Karpas-422 (cell line): ENCODE measurements around the gene SAGE1. TPM values are rescaled to one million over a fixed set of nuclear protein-coding genes. Genes with fewer than 3 reads are reported as not detected.
"Not testable (repeated sequence)": the region's sequence is repeated elsewhere in the genome, so short reads cannot be mapped to it uniquely, and the experiment has no call there.

ENCODE experiments used
- DNase-seq: peaks from one replicate; pipeline ENCODE4 v3.0.0-alpha.2; 2015
- H2AFZ ChIP-seq: fragments of 200-600 bp; sonication (generic); 2 replicates; pipeline ENCODE4 v1.6.1; 2014; ENCODE audit warnings: antibody characterized with exemption, low read length, mixed read lengths
- H3K27ac ChIP-seq: fragments of 200-600 bp; sonication (generic); 2 replicates; pipeline ENCODE4 v1.5.1; 2014; ENCODE audit warnings: mild to moderate bottlenecking, low read length, moderate library complexity
- H3K27me3 ChIP-seq: fragments of 200-600 bp; sonication (generic); 2 replicates; pipeline ENCODE4 v1.6.1; 2014; ENCODE audit warnings: low read length, mixed read lengths
- H3K36me3 ChIP-seq: fragments of 200-600 bp; sonication (generic); 2 replicates; pipeline ENCODE4 v1.6.1; 2014; ENCODE audit warnings: low read length, mixed read lengths; ENCODE audit not compliant: insufficient read depth
- H3K4me1 ChIP-seq: fragments of 200-600 bp; sonication (generic); 2 replicates; pipeline ENCODE4 v1.6.1; 2014; ENCODE audit warnings: mild to moderate bottlenecking, low read length, mixed read lengths
- H3K4me2 ChIP-seq: fragments of 200-600 bp; sonication (generic); 2 replicates; pipeline ENCODE4 v1.6.1; 2014; ENCODE audit warnings: low read length, low read depth, mild to moderate bottlenecking; ENCODE audit not compliant: poor library complexity, severe bottlenecking
- H3K4me3 ChIP-seq: fragments of 200-600 bp; sonication (generic); 2 replicates; pipeline ENCODE4 v1.5.1; 2014; ENCODE audit warnings: mild to moderate bottlenecking, antibody characterized with exemption, low read length, mixed read lengths
- H3K79me2 ChIP-seq: fragments of 200-600 bp; sonication (generic); 2 replicates; pipeline ENCODE4 v1.6.1; 2014; ENCODE audit warnings: mild to moderate bottlenecking, low read length, mixed read lengths
- H3K9ac ChIP-seq: fragments of 200-600 bp; sonication (generic); 2 replicates; pipeline ENCODE4 v1.6.0; 2014; ENCODE audit warnings: low read length
- H3K9me2 ChIP-seq: fragments of 200-600 bp; sonication (generic), shearing (Covaris generic); replicated peaks from 2 replicates; pipeline ENCODE4 v1.6.0; 2014; ENCODE audit warnings: mild to moderate bottlenecking, low read length, moderate library complexity; ENCODE audit not compliant: insufficient read depth
- H3K9me3 ChIP-seq: fragments of 300-700, 200-600 bp; sonication (generic); 2 replicates; pipeline ENCODE4 v1.6.1; 2014; ENCODE audit warnings: low read length, mixed read lengths
- H4K20me1 ChIP-seq: fragments of 200-600 bp; sonication (generic); 2 replicates; pipeline ENCODE4 v1.6.1; 2014; ENCODE audit warnings: mild to moderate bottlenecking, antibody characterized with exemption, low read length, low read depth; ENCODE audit not compliant: insufficient read depth
- total RNA-seq: library from RNA; depleted of rRNA; stranded (reverse); fragments of >200 nt; shearing (Covaris generic); gene quantifications from 2 replicates; pipeline ENCODE4 v1.2.3, GENCODE V29; 2014; ENCODE audit warnings: low replicate concordance; rRNA removed

The SAGE1 gene, protein sequence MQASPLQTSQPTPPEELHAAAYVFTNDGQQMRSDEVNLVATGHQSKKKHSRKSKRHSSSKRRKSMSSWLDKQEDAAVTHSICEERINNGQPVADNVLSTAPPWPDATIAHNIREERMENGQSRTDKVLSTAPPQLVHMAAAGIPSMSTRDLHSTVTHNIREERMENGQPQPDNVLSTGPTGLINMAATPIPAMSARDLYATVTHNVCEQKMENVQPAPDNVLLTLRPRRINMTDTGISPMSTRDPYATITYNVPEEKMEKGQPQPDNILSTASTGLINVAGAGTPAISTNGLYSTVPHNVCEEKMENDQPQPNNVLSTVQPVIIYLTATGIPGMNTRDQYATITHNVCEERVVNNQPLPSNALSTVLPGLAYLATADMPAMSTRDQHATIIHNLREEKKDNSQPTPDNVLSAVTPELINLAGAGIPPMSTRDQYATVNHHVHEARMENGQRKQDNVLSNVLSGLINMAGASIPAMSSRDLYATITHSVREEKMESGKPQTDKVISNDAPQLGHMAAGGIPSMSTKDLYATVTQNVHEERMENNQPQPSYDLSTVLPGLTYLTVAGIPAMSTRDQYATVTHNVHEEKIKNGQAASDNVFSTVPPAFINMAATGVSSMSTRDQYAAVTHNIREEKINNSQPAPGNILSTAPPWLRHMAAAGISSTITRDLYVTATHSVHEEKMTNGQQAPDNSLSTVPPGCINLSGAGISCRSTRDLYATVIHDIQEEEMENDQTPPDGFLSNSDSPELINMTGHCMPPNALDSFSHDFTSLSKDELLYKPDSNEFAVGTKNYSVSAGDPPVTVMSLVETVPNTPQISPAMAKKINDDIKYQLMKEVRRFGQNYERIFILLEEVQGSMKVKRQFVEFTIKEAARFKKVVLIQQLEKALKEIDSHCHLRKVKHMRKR
- total RNA-seq, result not detected in 2 replicates

DNA sequence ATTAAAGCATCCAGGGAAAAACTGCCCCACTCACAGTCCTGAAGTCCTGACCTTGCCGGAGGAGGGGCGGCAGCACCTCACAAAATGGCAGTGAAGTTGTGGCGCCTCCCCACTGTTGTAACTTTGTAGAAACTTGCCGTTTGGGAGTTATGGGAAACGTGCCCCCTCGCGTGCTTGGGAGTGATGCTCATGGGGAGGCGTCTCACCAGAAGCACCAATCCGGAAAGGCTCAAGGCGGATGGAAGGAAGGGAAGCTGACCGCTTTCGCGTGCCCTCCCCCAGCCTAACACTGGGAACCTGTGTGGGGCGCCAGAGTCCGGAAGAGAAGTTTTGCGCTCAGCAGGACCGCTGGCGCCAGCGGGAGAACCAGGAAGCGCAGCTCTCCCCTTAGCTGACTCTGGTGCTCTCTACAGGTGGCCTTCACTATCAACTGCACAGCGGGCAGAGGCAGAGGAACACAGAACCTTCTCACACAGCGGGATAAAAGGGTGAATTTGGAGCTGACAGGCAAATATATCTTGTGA lies at the start of gene SAGE1, which contains the start of gene CT45A10:
SAGE1 (plus strand) TSS at position 423 of the 524 bp plus-strand sequence. CDS start 2,527 bp downstream, outside the sequence.
CT45A10 (minus strand) TSS at position 151 of the 524 bp plus-strand sequence. CDS start 8,100 bp downstream, outside the sequence.
- no peaks in the 10 kb centered on the region for H3K9me3 ChIP-seq
- no peaks in the 10 kb centered on the region for H4K20me1 ChIP-seq
- H3K79me2 ChIP-seq, result no peaks in the 10 kb centered on the region
- H3K27me3 ChIP-seq, result no peaks in the 10 kb centered on the region
- H3K4me1 ChIP-seq, result no peaks in the 10 kb centered on the region
- no peak within 1 kb of the TSS for H3K9ac ChIP-seq
- no peak for DNase-seq
- H2AFZ ChIP-seq, result no peak within 1 kb of the TSS
- H3K36me3 ChIP-seq, result no peaks in the 10 kb centered on the region
- no peaks in the 10 kb centered on the region for H3K9me2 ChIP-seq
- no peak within 1 kb of the TSS for H3K4me2 ChIP-seq
- no peak within 1 kb of the TSS for H3K27ac ChIP-seq
- H3K4me3 ChIP-seq, result no peak within 1 kb of the TSS

DNA sequence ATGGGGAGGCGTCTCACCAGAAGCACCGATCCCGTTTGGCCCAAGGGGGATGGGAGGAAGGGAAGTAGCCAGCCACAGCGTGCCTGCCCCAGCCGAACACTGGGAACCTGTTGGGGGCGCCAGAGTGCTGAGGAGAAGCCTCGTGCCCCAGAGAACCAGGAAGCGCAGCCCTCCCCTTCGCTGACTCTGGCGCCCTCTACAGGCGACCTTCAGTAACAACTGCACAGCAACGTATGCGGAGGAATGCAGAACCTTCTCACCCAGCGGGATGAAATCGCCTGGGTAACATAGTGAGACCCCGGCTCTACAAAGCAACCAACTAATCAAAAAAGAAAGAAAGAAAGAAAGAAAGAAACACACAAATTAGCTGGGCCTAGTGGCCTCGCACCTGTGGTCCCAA lies 39.1 kb upstream of the SAGE1 start, which contains the start of gene CT45A8:
CT45A8 (minus strand) TSS at position 101 of the 400 bp plus-strand sequence. CDS start 3,755 bp downstream, outside the sequence.
- not testable (repeated sequence) for H2AFZ ChIP-seq, DNase-seq, H3K27me3 ChIP-seq, H3K4me2 ChIP-seq, H3K27ac ChIP-seq, H3K9me2 ChIP-seq, H3K9ac ChIP-seq, H3K9me3 ChIP-seq, H3K4me3 ChIP-seq, H3K79me2 ChIP-seq, H3K4me1 ChIP-seq, H4K20me1 ChIP-seq, H3K36me3 ChIP-seq

GRCh38 chrX:135871712-135872111 lies 21.8 kb upstream of the SAGE1 start, which contains the start of gene CT45A9:
Gene CT45A9 (minus strand): TSS chrX:135871812. CDS start chrX:135868061, 3,751 bp downstream.
- H2AFZ ChIP-seq, H3K27ac ChIP-seq, H4K20me1 ChIP-seq, H3K9ac ChIP-seq, H3K4me3 ChIP-seq, H3K27me3 ChIP-seq, H3K9me3 ChIP-seq, H3K79me2 ChIP-seq, H3K9me2 ChIP-seq, H3K36me3 ChIP-seq, H3K4me2 ChIP-seq, H3K4me1 ChIP-seq, DNase-seq: not testable (repeated sequence)

GRCh38 chrX:135882741-135883140 lies 10.8 kb upstream of the SAGE1 start:
- not testable (repeated sequence) for H3K9ac ChIP-seq, DNase-seq, H3K27me3 ChIP-seq, H3K4me2 ChIP-seq, H3K9me3 ChIP-seq, H3K36me3 ChIP-seq, H3K27ac ChIP-seq, H3K9me2 ChIP-seq, H3K4me3 ChIP-seq, H3K79me2 ChIP-seq, H4K20me1 ChIP-seq, H2AFZ ChIP-seq, H3K4me1 ChIP-seq

- not testable (repeated sequence) for H3K27me3 ChIP-seq, H3K27ac ChIP-seq, H3K36me3 ChIP-seq, H4K20me1 ChIP-seq, H3K4me3 ChIP-seq, H3K79me2 ChIP-seq, H3K9ac ChIP-seq, H3K9me2 ChIP-seq, H3K4me2 ChIP-seq, H3K9me3 ChIP-seq, DNase-seq, H2AFZ ChIP-seq, H3K4me1 ChIP-seq
Measured at GRCh38 chrX:135888230-135888629, 5.3 kb upstream of the SAGE1 start.

DNA sequence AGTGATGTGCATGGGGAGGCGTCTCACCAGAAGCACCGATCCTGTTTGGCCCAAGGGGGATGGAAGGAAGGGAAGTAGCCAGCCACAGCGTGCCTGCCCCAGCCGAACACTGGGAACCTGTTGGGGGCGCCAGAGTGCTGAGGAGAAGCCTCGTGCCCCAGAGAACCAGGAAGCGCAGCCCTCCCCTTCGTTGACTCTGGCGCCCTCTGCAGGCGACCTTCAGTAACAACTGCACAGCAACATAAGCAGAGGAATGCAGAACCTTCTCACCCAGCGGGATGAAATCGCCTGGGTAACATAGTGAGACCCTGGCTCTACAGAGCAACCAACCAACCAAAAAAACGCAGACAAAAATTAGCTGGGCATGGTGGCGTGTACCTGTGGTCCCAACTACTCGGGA lies 4.5 kb upstream of the SAGE1 start:
- H3K4me1 ChIP-seq, H2AFZ ChIP-seq, H3K36me3 ChIP-seq, H3K9me2 ChIP-seq, H3K27ac ChIP-seq, H3K79me2 ChIP-seq, H3K4me2 ChIP-seq, H3K9ac ChIP-seq, H3K9me3 ChIP-seq, H3K27me3 ChIP-seq, H4K20me1 ChIP-seq, H3K4me3 ChIP-seq: not testable (repeated sequence)
- DNase-seq, result peak; percentile 85

DNA sequence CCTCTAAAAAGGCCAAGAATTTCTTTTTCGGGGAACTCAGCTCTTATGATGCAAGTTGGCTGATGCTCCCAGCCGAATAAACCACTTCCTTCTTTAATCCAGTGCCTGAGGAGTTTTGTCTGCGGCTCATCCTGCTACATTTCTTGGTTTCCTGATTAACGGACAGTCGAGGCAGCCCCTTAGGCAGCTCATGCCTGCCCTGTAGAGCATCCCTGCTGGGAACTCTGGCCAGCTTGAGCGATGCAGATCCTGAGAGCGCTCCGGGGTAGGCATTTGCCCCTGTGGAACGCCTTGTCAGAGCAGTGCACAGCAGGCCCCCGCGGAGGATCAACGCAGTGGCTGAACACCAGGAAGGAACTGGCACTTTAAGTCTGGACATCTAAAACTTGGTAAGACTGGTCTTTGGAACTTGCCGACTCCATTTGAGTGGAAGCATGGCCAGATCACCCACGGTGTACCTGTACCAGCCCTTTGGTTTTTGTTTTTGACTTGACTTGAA lies 3.4 kb upstream of the SAGE1 start:
- Histone ChIP-seq H3K27ac (no peak overlapping the region), H3K4me1 (no peaks in the 10 kb centered on the region), H4K20me1 (no peaks in the 10 kb centered on the region), H3K4me3 (no peak overlapping the region), H3K9ac (no peak overlapping the region), H3K27me3 (no peaks in the 10 kb centered on the region), H3K36me3 (no peaks in the 10 kb centered on the region), H2AFZ (no peak overlapping the region), H3K9me2 (no peaks in the 10 kb centered on the region), H3K9me3 (no peaks in the 10 kb centered on the region), H3K4me2 (no peak overlapping the region), H3K79me2 (no peaks in the 10 kb centered on the region)
- DNase-seq, result no peak

- H3K79me2 ChIP-seq, result no peaks in the 10 kb centered on the region
- no peak overlapping the region for H3K4me2 ChIP-seq
- H3K9ac ChIP-seq, result no peak overlapping the region
- H3K4me1 ChIP-seq, result no peaks in the 10 kb centered on the region
- H3K27ac ChIP-seq, result no peak overlapping the region
- no peak overlapping the region for H2AFZ ChIP-seq
- H3K9me3 ChIP-seq, result no peaks in the 10 kb centered on the region
- no peak overlapping the region for H3K4me3 ChIP-seq
- H4K20me1 ChIP-seq, result no peaks in the 10 kb centered on the region
- no peaks in the 10 kb centered on the region for H3K36me3 ChIP-seq
- no peaks in the 10 kb centered on the region for H3K9me2 ChIP-seq
- no peaks in the 10 kb centered on the region for H3K27me3 ChIP-seq
- no peak for DNase-seq
Measured at GRCh38 chrX:135892781-135893180, 735 bp upstream of the SAGE1 start.
